DOHH2 (cell line): ENCODE measurements around the gene NPTX2.

ENCODE experiments used
- CTCF ChIP-seq: fragments of 200-600 bp; sonication (generic); IDR thresholded peaks from one replicate; pipeline ENCODE4 v1.5.1; 2014; ENCODE audit warnings: antibody characterized with exemption, mild to moderate bottlenecking, low read depth, low read length; ENCODE audit not compliant: poor library complexity, severe bottlenecking
- EZH2phosphoT487 ChIP-seq: fragments of 200-600 bp; sonication (generic); IDR thresholded peaks from 2 replicates; pipeline ENCODE4 v1.6.1; 2017; ENCODE audit warnings: borderline replicate concordance, mild to moderate bottlenecking, antibody characterized with exemption, low read length, moderate library complexity, mixed read lengths

- TF ChIP-seq CTCF: no peak
- no peak for TF ChIP-seq EZH2phosphoT487
These were observed 34.7 kb downstream of the NPTX2 start for GRCh38 chr7:98651760-98652159.
